NCI-H2081 treated with DMSO at 0.1 percent for 48 hours (cell line): ENCODE measurements around the gene RALGAPB.

Experiments
- DNase-seq: peaks from one replicate; lab custom pipeline; 2025; lab: John Stamatoyannopoulos, UW

Gene RALGAPB

DNA sequence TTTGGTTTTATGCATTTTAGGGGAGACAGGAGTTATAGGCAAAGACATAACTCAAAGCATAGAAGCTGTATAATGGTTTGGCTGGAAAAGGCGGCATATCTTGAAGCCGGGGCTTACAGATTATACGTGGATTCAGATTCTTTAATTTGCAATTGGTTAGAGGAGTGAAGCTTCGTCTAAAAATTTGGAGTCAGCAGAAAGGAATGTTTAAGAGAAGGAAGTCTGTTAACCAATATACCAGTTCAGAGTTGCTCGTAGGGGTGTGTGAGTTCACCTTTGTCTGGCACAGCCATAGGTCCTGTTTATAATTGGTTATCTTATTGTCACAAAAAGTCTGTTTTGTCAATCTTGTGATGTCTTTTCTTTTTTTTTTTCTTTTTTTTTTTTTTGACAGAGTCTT lies 137.9 kb downstream of the RALGAPB start:
- no peak for DNase-seq

DNA sequence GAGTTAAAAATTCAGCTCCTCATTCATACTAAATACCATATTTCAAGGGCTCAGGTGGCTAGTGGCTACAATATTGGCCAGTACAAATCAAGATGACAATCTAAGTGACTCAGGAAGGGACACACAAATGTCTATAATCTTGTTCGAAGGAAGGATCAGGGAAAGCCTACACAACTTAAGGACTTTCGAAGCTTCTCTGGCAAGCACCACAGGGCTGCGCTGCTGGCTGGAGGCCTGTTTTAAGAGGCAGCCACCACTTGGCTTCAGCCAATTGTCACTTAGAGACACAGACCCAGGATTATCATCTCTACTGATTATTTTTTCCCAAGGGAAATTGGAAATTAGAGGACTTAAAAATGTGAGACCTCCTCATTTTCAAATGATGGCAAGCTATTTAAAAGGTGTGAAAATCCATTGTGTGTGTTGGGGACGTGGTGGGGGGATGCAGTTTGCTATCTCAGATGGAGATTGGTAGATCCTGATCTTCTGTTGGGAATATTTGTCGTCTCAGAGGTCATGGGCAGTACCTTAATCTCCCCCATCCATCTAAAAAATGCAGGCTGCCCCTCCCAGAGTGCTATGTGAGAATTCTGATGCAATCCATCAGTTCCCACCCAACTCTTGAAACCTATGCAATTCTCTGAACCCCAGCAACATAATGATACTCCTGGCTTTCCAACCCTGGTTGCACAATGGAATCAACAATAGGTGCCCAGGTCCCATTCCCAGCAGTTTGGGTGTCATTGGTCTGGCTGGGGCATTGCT lies 140.3 kb downstream of the RALGAPB start:
- DNase-seq, result no peak

DNA sequence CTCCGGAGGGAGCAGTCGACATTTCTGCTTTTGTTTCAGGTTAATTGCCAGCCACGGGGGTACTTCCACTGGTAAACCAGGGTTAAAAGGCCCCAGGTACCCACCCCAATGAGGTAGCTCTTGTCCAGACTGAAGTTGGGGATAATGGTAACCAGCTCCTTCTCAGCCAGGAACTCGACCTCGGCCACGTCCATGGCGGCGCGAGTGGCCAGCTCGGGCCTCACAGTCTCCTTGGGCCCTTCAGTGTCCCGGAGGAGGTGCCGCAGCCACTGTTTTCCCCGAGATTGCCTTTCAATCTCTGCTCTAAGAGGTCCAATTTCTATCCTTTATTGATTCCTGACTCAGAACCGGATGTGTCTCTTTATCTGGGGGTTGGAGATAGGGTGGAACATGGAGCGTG lies 142.6 kb downstream of the RALGAPB start:
- DNase-seq, result no peak

DNA sequence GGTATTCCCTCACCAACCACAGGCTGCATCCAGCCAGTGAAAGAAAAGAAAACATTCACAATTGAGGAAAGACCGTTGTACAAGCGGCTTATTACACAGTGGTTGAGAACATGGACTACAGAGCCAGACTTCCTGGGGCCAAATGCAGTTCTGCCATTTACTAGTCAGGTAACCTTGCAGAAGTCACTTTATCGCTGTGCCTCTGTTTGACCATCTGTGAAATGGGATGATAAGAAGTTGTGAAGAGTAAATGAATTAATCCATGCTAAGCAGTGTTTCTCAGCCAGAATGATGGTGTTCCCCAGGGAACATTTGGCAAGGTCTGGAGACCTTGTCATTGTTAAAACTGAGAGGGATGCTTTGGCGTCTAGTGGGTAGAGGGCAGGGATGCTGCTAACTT lies 143.8 kb downstream of the RALGAPB start:
- no peak for DNase-seq

DNA sequence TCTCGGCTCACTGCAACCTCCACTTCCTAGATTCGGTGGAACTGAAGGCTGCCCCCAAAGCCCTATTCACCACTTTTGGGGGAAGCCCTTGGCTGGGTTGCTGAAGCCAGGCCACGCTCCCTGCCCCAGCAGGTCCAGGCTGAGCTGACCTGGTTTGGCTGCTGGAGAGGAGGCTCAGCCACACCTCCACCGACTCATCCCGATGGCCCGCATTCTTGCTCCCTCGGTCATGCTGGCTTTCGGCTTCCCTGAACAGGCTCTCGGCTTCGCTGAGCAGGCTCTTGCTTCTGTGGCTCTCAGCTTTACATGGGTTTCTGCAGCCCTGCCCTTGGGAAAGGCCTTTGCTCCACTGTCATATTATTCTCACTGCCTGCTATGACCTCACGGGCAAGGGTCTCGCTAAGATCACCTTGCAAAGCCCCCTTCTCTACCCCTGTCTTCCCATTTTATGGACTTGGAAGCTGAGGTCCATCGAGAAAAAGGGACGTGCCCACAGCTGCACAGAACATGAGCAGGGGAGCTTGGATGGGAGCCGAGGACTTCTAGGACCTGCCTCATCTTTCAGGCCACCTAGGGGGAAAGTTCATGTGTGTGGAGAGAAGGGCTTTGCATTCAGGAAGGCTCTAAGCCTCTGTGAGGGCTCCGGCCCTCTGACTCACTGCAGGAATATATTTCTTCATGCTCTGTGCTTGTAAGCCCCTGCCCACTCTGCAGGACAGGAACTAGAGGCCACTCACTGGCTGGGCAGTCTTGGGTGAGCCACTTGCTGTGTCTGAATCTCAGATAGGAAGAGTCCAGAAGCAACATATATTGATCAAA lies 144.6 kb downstream of the RALGAPB start:
- no peak for DNase-seq

DNA sequence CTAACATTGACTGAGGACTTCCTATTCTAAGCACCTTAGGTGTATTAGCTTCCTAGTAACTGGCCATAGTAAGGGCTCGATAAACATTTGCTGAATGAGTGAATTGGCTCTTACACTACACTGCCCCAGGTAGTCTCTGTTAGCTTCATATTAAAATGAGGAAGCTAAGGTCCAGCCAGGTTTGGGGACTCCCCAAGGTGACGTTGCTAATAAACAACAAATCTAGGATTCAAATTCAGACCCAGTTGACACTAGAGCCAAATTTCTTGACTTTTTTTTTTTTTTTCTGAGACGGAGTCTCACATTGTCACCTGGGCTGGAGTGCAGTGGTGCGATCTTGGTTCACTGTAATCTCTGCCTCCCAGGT lies 145.2 kb downstream of the RALGAPB start:
- DNase-seq, result no peak

DNA sequence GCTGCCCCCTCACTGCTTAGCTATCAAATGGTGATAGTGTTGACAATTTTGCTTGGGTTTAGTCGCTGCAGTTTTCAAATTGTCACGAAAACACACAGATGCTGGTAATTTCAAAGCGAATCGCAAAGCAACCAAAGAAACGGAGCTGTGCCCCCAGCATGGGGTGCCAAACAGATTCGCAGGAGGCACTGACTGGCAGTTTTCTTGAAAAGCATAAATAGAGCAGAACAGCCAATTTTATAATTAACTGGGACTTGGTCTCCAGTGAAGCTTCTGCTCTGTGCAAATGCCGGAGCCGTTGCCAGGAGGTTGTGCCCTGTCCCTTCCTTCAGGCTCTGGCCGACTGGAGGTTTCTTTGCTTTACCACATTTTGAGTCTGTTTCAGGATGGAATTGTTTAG lies 147.8 kb downstream of the RALGAPB start:
- no peak for DNase-seq

DNA sequence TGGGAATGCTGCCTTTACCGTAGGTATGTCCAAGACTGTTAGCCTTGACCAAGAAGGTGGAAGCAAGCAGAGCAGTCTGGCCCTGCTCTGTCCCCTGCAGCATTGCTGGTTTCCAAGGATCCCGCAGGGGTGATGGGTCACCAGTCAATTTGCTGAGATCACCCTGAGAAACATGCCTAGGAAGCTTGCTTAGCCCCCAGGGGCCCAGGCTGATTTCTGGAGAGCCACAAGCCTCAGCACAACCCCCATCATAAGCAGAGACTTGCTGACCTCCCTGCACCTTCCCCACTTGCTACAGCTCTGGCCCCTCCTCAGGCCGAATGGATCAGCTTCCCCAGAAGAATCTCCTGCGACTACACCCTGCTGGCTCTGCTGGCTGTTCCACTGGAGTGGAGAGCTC lies 150.4 kb downstream of the RALGAPB start:
- no peak for DNase-seq

DNA sequence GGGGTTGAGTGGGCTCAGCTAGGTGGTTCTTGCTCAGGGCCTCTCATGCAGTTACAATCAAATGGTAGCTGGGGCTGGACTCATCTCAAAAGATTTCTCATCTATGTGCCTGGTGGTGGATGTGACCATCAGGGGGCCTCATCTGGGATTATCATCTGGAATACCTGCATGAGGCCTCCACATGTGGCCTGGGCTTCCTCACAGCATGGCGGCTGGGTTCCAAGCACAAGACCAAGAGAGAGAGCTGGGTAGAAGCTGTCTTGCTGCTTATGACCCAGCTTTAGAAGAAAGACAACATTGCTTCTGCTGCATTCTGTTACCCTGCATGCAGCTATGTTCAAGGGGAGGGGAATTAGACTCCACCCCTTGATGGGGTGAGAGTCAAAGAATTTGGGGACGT lies 151.4 kb downstream of the RALGAPB start:
- DNase-seq, result no peak

DNA sequence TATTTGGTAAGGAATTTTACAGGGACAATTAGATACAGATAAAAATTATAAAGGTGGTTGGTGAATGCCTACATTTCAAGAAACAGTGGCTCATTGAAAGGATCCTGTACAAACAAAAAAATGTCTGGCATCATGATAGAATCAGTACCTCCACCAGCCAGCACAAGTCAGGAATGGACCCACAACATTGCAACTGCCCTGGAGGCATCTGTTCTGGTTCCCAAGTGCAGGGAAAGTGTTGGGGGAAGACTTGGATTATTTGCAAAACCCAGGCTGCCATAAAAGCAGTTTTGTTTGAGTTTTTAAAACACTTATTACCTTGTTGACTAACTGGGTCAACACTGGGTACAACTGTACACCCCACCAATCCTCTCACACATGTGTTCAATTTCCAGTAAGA lies 153.3 kb downstream of the RALGAPB start:
- no peak for DNase-seq

DNA sequence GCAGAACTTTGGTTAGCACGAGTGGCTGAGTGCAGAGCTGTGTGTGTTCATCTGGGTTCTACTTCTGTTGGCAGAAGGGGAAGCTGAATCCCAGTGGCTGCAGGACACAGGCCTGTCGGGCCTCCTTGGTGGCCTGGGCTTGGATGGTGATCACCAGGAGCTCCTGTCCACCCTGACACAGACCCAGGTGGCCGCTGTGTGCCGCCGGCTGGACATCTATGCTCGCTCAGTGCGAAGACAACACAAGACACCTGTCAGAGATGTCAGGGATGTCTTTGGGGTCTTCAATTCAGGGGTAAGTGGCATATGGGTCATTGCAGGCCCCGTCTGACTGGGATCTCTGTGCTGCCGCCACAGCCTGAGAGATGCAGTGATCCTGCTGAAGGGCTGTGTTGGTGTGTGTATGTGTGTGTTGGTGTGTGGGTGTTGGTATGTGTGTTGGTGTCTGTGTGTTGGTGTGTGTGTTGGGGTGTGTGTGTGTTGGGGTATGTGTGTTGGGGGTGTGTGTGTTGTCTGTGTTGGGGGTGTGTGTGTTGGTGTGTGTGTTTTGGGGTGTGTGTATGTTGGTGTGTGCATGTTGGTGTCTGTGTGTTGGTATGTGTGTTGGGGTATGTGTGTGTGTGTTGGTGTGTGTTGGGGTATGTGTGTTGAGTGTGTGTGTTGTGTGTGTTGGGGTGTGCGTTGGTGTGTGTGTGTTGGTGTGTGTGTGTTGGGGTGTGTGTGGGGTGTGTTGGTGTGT lies 154.4 kb downstream of the RALGAPB start:
- no peak for DNase-seq
